ENCODE results near the gene DPP4. TPM values are rescaled to one million over a fixed set of nuclear protein-coding genes. Genes with fewer than 3 reads are reported as not detected.

Gene DPP4
- total and polyA plus RNA-seq, 8 donors: 0.15 to 30.1 (median 2.4) TPM

DNA sequence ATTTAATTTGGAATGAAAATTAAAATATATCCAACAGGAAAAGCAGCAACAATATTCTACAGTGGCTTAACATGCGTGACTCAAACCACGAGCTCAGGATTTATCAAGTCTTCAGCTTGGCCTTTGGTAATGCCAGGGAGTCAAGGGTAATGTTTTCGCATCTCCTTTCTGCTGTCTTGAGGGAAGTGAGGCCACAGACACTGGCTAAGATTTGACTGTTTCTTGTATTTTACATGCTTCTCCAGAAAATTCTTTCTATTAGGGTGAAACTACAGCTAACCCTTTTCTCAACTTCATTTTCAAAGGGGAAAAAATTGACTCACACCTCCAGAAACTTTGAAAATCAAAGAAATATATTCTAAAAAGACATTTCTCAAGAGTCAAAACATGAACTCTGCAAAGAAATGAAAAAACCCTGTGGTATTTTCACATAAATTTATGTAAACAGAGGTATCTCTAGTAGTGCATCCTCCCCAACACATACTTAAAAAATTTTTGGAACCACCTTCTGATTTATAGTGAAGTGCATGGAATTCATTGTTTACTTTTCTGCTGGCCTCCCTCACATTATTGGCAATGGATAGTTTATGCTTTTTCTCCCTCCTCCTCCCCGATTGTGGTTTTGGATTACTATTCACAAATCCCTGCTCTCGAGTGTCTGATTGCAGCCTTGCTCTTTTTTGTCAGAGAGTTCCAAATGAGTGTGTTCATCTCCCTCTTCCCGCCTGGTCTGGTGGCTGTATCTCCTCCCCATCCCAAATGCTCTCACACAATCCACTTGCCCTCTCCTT, 48.7 kb downstream of the DPP4 start:
- no peak overlapping the region for H3K27ac ChIP-seq
- 66 to 75% (median 71%) methylated on average over 6 of the region's 6 CpGs for WGBS, 5 donors
- H3K27me3 ChIP-seq: no peaks in the 10 kb centered on the region
- H3K36me3 ChIP-seq: no peaks in the 10 kb centered on the region
- intact Hi-C loops (cut with DNase I; ENCODE audit: low total_unique reads): no loop called here
- DNase-seq: peak in 1 of 2 donors; percentile 22
- H3K9me3 ChIP-seq: no peaks in the 10 kb centered on the region
- peaks cover 0 to 10% (median 6%) of the 10 kb centered on the region in 4 donors for H3K4me1 ChIP-seq
- no peak overlapping the region for H3K4me3 ChIP-seq
- TF ChIP-seq, protein P1, sequence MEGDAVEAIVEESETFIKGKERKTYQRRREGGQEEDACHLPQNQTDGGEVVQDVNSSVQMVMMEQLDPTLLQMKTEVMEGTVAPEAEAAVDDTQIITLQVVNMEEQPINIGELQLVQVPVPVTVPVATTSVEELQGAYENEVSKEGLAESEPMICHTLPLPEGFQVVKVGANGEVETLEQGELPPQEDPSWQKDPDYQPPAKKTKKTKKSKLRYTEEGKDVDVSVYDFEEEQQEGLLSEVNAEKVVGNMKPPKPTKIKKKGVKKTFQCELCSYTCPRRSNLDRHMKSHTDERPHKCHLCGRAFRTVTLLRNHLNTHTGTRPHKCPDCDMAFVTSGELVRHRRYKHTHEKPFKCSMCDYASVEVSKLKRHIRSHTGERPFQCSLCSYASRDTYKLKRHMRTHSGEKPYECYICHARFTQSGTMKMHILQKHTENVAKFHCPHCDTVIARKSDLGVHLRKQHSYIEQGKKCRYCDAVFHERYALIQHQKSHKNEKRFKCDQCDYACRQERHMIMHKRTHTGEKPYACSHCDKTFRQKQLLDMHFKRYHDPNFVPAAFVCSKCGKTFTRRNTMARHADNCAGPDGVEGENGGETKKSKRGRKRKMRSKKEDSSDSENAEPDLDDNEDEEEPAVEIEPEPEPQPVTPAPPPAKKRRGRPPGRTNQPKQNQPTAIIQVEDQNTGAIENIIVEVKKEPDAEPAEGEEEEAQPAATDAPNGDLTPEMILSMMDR (IDR thresholded peaks at IDR 0.05): no peak
- TF ChIP-seq POLR2A (IDR thresholded peaks at IDR 0.05) (no peak), POLR2AphosphoS5 (IDR thresholded peaks at IDR 0.05) (no peak), EP300 (IDR thresholded peaks at IDR 0.05) (no peak)

DNA sequence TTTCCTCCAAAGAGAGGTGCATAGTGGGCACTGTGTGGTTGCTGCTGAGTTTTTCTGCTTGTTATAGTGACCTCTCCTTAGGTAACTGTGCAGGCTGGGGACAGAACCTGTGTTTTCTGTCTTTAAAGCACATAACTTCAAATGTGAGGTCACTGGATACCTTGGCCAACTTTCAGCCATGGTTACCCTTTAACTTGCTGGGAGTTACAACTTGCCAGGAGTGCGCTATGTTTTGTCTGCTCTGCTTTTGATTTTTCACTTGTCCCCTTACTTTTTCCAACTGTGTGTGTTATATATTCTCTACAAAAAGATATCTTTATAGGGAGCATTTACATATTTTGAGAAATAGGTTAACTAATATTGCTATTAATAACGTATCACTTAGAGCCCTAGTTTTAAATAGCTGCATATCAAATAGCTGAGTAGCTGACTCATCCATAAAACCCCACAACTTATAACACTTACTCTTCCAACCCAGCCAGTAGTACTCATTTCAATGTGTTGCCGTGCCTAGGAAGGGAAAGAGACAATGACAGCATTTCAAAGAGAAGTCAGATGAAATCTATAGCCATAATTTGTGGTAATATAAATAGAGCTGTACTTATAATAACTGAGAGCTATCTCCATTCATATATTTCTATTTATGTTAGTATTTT, 51.6 kb downstream of the DPP4 start:
- TF ChIP-seq POLR2A (IDR thresholded peaks at IDR 0.05) (no peak), POLR2AphosphoS5 (IDR thresholded peaks at IDR 0.05) (no peak), EP300 (IDR thresholded peaks at IDR 0.05) (no peak)
- TF ChIP-seq, protein P1 (IDR thresholded peaks at IDR 0.05): no peak
- no peak for DNase-seq
- intact Hi-C loops (cut with DNase I; ENCODE audit: low total_unique reads): no loop called here
- Histone ChIP-seq H3K9me3 (no peaks in the 10 kb centered on the region), H3K4me1 (peaks cover 0 to 5% (median 3%) of the 10 kb centered on the region in 4 donors), H3K4me3 (no peak overlapping the region), H3K27ac (no peak overlapping the region), H3K27me3 (no peaks in the 10 kb centered on the region), H3K36me3 (no peaks in the 10 kb centered on the region)
- 59 to 81% (median 72%) methylated on average over 3 of the region's 3 CpGs for WGBS, 5 donors

DNA sequence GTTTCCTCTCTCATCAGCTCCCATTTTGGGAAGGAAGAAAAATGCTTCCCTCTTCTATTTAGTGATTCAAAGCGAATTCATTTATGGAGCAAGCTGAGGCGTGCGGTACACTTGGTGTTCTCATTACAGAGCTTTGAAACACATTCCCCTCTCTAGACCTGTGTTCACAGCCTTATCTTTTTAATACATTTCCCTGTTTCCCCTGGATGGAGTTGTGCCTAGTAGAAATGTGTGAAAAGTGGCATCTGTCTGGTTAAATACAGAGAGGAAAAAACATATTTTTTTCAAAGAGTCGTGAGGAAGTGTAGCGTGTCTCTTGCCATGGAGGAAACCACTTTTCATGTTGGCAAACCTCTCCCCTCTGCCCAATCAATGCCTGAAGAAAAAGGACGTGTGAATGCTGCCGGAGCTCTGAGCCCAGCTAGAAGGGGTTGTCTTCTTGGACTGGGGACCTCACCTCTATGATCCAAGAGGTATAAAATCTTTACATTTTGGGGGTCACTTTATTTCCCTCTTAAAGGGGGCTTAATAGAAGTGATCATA, 52.4 kb downstream of the DPP4 start:
- H3K36me3 ChIP-seq: no peaks in the 10 kb centered on the region
- H3K27ac ChIP-seq: no peak overlapping the region
- intact Hi-C loops (cut with DNase I; ENCODE audit: low total_unique reads): no loop called here
- no peaks in the 10 kb centered on the region for H3K9me3 ChIP-seq
- no peak overlapping the region for H3K4me3 ChIP-seq
- no peak for DNase-seq
- no peaks in the 10 kb centered on the region for H3K27me3 ChIP-seq
- WGBS, 5 donors: 84 to 88% (median 86%) methylated on average over 7 of the region's 7 CpGs
- TF ChIP-seq POLR2AphosphoS5 (IDR thresholded peaks at IDR 0.05): no peak
- no peak for TF ChIP-seq EP300 (IDR thresholded peaks at IDR 0.05)
- TF ChIP-seq, protein P1 (IDR thresholded peaks at IDR 0.05): no peak
- no peak for TF ChIP-seq POLR2A (IDR thresholded peaks at IDR 0.05)
- H3K4me1 ChIP-seq: peaks cover 0 to 5% (median 2%) of the 10 kb centered on the region in 4 donors

DNA sequence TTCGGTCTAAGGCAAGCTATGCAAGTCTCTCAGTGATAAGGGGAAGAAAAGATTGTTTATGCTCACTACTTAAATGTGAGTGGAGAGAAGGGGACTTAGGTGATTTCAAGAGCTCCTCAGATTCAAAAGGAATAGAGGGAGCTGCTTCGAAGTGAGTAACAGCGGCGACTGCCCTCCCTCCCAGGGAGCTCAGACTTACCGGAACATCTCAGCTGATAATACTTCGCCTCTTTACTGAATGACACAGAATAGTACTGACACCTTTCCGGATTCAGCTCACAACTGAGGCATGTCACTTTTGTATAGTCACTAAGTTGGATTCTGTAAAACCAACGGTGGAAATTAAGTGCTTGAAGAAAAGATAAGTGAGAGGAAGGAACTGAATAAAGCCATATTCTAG, 55.5 kb downstream of the DPP4 start:
- 66 to 77% (median 73%) methylated on average over 8 of the region's 8 CpGs for WGBS, 5 donors
- no peak overlapping the region for H3K27ac ChIP-seq
- no peak overlapping the region for H3K4me3 ChIP-seq
- TF ChIP-seq POLR2AphosphoS5 (IDR thresholded peaks at IDR 0.05) (no peak), EP300 (IDR thresholded peaks at IDR 0.05) (no peak), POLR2A (IDR thresholded peaks at IDR 0.05) (no peak)
- TF ChIP-seq, protein P1 (IDR thresholded peaks at IDR 0.05): no peak
- no peaks in the 10 kb centered on the region for H3K9me3 ChIP-seq
- no peak for DNase-seq
- no peaks in the 10 kb centered on the region for H3K36me3 ChIP-seq
- intact Hi-C loops (cut with DNase I; ENCODE audit: low total_unique reads): no loop called here
- H3K27me3 ChIP-seq: no peaks in the 10 kb centered on the region
- no peaks in the 10 kb centered on the region for H3K4me1 ChIP-seq
